NCI-H128 (cell line): ENCODE data around the gene LYPD6.

Experiments
- DNase-seq: peaks from one replicate; lab custom pipeline; 2025; ENCODE audit not compliant: unreplicated experiment; lab: John Stamatoyannopoulos, UW

LYPD6 gene

DNA sequence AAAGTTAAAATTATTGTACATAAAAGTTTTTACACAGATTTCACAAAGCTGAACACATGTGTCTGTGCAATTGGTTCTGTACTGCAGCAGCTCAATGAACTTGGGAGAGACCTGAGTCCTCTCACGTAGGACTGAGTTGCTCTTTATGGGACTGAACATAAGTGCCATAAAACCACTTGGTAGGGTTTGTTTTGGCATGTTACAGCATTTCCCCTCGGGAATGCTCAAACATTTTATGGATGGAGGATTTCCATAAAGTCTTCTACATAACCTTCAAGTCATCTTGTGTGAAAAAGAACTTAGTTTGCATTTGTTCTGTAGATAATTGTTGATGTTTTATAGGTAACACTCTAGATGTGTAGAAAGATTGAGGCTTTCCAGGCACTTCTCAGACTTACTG is 15.9 kb downstream of the LYPD6 start:
- DNase-seq, result no peak

DNA sequence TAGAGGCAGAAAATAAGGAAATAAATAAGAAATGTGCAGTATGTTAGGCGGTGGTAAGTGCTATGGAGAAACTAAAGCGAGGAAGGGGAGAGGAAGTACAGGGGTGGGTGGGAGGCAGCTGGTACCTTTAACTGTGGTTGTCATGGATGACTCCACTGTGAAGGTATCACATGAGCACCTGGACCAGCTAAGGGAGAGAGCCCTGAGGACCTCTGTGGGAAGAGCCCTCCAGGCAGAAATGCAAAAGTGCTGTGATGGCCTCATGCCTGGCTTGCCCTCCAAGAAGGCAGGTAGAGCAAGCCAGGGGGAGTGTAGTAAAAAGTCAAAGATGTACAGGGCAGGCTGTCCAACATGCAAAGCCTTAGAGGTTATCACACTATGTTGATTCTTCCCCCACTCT is 17.9 kb downstream of the LYPD6 start:
- DNase-seq, result no peak

DNA sequence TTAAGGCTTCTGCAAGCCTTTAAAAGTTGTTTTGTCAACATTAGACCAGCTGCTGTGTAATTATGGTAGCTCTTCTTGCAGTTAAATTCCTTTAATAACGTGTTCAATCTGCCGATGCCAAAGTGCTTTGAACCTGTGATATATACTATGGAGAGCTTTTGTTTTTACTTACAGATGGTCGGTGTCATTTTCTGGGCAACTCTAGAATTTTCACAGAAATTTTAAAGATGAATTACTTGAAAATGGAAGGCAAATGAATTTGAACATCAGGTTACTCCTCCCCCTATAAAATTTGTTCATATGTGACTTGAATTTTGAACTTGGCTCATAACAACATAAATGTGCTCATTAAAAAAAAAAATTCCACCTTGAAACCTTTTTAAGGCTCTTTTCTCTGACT is 23.0 kb downstream of the LYPD6 start:
- no peak for DNase-seq

DNA sequence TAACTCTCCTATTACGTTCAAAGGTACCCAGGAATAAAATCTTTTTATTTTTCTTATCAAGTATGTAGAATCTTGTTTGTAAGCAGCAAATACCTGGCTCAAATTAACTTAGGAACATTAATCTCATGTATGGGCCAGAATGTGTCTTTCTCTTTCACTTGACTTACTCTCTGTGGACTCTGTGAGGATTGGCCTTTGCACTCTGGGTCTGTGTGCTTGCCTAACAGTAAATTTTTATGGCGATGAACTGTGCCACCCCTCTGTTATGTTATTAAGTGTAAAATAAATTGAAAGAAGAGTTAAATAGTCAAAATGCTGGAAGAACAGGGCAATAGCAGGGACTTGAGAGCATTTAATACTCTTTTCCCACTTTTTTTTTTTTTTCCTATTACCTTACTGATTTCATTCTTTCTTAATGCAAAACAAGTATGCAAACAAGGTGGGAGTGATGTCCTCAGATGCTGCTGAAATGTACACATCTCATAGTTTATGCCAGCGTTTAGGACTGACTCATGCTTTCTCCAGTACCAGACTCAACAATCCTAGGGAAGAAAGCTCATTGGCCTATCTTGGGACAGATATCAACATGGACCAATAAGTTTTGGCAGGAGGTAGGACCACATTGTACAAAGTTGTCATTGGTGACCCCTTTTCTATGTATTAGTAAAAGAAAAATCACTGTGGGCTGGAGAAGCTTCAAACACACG is 25.5 kb downstream of the LYPD6 start:
- DNase-seq, result no peak

DNA sequence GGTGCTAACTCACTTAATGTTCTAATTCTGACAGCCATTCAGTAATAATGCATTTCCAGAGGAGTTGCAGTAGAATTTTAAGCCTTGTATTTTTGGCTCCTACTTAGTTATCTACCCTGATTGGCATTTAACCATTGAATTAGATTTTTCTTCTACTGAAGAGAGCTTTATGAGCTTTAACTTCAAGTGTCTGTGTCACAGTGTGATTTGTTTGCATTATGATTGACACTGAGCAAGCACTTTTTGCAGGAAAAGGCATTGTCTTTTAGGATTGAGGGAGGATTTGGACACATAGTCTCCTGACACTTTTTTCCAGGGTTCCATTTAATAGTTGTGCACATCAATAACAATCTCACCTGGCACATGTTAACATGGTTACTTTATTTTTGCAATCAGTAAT is 26.7 kb downstream of the LYPD6 start:
- DNase-seq, result no peak

DNA sequence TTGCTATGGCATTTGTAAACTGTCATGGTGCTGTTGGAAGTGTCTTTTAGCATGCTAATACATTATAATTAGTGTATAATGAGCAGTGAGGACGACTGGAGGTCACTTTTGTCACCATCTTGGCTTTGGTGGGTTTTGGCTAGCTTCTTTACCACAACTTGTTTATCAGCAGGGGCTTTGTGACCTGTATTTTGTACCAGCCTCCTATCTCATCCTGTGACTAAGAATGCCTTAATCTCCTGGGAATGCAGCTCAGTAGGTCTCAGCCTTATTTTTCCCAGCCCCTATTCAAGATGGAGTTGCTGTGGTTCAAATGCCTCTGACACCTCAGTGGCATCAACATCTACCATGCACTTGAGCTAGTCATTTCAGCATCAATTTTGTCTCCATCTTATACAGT is 29.7 kb downstream of the LYPD6 start:
- DNase-seq, result no peak

DNA sequence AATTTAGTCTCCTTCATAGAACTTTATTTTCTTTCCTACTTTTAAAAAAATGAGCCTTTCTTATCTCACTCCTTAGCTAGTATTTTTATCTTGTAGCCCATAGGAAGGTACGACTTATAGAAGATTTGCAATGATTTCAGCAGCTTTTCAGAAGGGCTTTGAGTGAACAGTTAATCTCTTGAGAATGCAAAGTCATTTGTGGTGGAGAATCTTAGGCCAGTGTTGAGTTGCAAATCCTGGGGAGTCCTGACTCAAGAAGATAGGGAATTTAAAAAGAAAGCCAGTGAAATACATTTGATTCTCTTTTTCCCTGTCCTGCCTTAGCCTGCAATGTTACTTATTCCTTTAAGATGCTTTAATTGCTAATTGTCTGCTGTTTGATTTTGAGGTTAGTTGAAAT is 33.6 kb downstream of the LYPD6 start:
- DNase-seq, result no peak

DNA sequence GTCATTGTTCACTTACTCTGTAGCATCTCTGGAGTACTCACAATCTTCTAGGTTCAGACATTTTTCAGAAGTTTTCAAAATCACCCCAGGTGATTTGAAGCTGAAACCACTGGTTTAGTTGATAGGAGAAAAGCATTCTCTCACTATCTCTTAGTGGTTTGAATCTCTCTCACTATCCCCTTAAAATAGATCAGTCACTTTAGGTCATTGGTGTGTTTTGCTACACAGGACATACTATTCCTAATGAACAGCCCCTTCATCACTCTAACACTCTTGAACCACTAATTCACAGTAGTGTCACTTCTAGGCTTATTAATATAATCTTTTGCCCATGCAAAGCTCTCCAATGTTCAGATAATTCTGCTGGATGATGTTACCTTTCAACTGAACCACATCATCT is 34.5 kb downstream of the LYPD6 start:
- DNase-seq, result no peak

DNA sequence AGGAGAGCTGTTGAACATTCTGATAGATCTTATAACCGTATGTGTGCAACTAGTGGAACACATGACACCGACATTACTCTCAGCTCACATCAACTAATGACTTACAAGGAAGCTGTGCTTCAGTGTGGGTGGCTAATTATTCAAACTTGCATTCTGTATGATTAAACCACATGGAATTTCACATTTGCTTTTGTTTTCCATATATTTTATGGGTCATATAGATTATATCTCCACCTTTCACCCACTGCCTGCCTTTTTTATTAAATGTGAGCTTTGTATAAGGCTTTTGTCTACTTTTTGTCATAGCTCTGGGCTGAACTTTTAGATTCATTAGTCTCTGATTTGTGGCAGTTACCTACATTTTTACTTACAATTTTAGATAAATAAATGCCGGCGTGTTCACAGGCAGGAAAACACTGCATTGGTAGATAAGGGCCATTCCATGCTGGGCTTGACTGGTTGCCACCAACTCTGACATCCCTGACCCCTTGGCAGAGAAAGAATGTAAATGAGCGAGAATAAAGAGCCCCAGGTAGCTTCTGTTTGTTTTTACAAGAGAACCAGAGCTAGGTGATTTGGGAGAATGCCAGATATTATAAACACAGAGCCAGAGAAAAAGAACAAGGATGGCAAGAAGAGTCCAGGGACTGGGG is 35.7 kb downstream of the LYPD6 start:
- DNase-seq, result no peak

DNA sequence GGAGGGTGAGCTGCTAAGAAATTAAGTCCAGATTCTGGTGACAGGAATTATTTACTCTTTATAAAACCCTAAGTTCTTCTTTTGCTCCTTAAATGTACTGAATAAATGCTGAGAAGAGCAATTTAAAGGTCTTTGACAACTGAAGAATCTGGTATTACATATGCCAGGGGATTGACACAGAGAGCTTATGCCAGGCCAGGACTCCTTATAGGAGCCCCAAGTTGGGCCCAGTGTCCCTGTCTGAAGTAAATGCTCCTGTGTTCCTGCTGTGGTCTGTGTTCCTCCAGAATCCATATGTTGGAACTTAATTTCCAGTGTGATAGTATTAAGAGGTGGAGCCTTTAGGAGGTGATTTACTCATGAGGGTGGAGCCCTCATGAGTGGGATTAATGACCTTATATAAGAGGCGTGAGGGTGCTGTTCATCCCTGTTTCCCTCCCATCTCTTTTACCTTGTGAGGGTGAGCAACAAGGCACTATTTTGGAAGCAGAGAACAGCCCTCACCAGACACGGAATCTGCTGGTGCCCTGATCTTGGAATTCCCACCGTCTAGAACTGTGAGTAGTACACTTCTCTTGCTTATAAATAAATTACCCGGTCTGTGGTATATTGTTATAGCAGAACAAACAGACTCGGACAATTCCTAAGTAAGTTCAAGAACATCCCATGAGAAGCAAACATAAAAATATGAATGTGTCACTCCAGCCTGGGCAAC is 39.8 kb downstream of the LYPD6 start:
- DNase-seq, result no peak

DNA sequence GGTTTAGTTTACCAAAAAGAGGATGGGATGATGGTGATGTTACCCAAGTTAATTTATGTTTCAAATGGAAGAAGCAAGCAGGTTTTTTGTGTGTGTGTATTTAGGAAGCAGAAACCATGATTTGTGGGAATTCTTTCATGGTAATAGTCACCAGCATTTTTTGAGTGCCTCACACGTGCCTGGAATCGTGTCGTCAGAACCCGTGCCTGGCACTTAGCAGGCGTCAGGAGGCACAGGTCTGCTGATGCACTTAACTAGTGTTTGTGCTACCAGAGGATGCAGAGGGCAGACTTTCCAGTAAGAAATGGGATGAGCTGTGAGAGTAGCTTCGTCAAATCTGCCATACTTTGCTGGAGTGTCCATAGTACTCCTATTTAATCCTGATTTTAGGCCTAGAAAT is 41.1 kb downstream of the LYPD6 start:
- no peak for DNase-seq

DNA sequence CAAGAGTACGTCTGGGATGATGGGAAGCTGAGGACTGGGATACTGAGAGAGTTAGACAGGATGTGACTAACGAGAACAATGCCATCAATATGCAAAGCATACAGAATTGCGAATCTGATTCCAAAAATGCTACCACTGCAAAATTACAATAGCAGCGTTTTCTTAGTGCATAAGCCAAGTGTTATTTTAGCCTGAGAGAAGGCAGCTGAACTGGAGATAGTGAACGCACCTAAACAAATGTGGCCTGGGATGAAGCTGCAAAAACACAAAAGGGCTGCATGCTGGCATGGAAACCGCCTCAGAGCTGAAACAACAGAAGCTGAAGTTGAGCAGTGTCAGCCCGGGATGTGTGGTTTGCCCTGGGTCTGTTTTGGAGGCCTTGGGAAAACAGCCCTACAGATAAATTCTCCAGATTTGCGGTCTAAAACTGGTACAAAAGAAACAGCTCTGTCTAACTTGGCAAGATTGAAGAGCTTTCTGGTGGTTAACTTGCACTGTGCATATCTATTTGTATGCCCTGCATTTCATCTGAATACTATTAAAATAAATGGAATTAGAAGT is 45.5 kb downstream of the LYPD6 start:
- DNase-seq, result no peak

DNA sequence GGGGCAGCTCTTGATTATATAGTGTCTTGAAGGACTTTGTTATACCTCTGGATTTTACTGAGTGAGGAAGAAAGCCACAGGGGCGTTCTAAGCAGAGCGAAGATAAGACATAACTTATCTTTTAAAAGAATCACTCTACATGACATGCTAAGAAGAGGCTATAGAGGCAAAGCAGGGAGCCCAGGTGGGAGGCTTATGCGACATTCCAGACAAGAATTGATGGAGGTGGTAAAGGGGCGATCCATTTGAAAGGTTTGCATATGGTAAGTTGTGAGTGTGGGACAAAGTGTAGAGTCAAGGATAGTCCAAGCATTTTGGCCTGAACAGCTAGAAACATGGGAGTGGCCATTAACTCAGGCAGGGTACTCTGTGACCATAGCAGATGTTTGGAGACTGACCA is 49.8 kb downstream of the LYPD6 start:
- DNase-seq, result no peak

DNA sequence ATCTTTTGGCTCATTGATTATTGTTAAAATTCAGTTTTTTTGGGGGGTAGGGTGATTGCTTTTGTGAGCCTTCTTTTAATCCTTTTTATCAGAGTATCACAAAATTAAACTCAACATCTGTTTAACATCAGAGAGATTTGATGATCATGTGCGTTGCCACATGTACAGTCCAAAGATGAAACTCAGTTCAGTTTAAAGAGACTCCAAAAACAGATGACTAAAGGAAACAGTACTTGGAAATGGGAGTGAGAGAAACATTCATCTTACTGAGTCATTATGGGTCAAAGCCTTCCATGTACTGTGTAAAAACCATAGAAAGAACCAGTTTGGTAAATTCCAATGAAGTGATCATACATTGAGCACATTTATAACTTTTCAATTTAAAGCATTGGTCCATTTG is 53.0 kb downstream of the LYPD6 start:
- DNase-seq, result no peak

DNA sequence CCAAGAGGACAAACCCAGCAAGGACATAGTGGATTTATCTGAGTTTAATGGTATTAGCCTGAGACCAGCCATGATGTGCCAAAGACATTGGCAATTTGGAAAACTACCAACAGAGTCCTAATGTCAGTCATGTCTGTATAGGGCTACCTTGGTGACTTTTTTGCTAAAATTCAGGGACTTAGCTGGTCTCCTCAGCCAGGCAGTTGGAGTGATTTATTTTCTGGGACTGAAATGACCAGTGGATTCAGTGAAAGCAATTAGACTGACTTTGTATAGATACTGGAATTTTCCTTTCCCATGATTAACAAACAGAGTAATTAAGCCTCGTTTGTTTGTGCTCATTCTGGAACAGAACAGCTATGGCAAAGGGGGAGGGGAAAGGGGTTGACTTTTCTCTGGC is 55.0 kb downstream of the LYPD6 start:
- no peak for DNase-seq

DNA sequence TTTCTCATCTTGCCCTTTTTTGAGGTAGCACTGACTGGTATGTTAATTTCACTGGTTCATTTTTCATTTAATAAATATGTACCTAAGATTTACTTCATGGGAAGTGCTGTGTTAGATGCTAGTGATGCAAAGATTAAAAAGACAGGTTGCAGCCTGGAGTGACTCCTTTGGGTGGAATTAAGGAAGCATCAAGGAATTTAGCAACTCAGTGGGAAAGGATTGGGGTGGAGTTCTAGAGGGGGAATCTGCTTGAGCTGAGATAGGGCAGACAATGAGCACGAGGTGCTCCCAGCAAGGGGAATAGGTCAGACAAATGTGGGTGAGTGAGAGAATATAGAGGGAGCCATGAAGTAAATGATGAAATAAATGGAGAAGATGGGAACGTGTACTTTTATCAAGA is 57.0 kb downstream of the LYPD6 start:
- DNase-seq, result no peak

DNA sequence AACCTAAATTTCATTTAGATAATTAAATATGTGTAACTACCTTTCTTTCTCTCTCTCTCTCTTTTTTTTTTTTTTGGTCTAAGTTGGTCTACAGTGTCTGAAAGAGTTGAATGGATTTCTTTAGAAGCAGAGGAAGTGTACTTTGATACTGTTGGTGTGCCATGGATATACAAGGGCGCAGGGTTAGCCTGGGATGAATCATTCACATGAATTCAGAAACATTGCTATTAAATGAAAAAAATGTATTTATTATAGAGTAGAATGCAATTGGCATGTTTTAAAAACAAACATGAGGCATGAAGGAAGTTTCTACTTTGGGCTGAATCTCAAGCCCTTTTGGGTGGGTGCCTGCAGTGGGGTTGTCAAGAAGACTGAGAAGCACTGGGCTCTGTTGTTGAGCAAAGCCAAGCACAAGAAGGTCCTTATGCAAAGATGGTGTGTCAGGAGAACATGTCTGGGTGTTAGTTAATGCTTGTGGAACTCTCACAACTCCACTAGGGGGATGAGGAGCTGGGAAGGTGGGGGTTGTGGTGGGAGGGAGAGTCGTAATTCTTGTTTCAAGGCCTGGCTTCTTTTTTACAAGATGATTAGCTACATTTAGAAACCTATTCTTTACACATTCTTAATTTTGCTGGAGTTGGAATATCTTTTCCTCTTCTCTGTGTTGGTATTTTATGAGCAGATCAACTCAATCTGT is 57.9 kb downstream of the LYPD6 start:
- DNase-seq, result no peak

DNA sequence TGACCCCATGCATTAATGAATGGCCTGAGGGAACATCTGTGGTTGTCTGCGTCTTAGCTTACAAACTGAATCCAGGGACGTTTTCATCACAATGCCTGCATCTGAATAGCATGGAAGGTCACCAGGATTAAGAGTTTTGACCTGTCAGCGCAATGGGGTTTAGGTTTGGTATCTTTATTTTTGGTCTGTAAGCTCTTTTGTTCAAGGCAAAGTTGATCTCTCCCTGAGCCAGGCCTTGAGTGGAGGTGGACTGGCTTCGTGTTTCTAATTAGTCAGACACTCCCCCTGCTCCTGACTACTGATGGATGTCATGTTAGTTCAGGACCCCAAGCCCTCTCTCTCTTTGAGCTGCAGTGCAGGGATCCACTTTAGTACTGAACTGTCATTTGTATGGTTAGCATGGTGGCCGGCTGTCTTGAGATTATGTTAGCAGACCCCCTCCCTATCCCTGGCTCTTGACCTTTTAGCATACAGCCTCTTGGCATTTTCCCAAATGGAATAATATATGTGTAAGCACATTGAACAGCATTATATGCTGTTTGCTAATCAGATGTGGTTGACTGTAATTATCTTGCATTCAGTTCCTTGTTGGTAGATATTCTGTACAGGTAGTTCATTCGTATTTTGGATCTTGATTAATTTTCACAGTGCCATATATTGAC is 59.2 kb downstream of the LYPD6 start:
- no peak for DNase-seq

DNA sequence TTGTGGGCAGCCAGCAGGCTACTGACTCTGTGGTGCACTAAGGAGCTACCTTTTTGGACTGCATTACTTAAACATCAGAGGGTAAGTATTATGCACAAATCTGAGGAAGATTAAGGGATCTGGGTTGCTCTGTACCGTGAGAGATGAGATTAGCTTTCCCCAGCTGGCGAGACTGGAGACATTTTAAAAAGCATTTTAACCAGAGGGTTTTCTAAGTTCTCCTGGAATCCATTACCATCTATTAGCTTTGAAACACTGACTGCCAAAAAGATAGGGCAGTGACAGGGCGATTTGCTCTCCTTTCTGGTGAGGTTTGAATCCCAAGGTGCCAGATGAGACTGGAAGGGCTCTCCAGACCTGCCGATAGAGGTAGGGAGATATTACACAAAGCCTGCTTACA is 63.2 kb downstream of the LYPD6 start:
- DNase-seq, result no peak

DNA sequence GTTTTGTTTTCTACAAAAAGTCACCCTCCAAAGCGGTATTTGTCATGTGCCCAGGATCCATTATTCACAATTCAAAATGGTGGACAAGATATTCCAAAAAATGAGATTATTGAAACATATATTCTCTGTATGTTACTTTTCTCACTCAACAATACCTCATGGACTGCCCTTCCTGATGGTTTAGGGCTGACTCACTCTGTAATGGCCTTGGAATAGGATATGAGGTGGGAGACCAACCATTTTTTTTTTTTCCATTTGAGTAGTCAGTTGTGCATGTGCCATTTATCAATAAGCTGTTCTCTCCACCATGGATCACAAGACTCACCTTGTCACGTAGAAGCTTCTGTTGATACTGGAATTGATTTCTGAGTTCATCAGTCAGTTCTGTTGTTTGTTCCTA is 64.5 kb downstream of the LYPD6 start:
- no peak for DNase-seq
